22Rv1 (cell line): Measurements from ENCODE around the gene RASSF1.

Experiments
- CTCF ChIP-seq: fragments of 450-650 bp; IDR thresholded peaks from 2 replicates; pipeline ENCODE4 v1.5.1; 2017; ENCODE audit warnings: mild to moderate bottlenecking
- ZFX ChIP-seq: fragments of 450-650 bp; IDR thresholded peaks from 2 replicates; pipeline ENCODE4 v1.6.1; 2017; ENCODE audit warnings: antibody characterized with exemption, borderline replicate concordance

DNA sequence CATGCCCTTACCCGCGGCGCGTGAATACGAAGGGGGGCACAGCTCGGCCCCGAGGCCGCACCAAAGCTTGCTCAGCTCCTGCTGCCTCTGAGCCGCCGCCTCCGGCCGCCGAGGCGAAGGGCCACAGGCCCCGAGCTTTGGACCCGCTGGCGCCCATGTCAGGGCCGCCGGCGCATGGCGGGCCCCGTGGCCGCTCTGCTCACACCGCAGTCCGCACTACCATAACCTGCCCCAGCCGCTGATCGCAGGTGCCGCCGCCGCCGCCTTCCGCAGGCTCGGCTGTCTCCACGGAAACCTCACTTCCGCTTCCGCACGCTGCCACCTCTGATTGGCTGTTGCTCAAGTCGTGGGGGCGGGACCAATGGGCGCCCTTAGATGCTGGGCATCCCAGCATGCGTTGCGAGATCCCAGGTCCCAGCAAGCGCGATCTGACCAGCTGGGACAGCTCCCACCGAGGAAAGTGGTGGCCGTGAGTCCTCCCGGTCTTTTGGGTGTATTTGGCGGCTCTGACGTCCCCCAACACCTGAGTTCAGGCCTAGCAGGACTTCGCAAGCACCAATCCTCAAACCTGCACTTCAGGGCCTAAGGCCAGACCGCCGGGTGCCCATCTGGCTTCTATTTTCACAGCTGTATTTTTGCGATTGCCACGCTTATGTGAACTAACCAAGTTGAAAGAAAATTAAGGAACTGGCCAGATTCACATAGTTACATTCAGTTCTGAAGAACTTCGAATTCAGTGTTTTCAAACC, 12.5 kb downstream of the RASSF1 start, which contains the start of gene TUSC2:
- no peak for TF ChIP-seq CTCF
- no peak for TF ChIP-seq ZFX
